Urinary bladder (tissue), 4 donors: ENCODE data around the gene IL17RC. TPM values are rescaled to one million over a fixed set of nuclear protein-coding genes. Genes with fewer than 3 reads are reported as not detected.

Source experiments
- DNase-seq: peaks from one replicate; pipeline ENCODE4 v3.0.0-alpha.2; 2015; ENCODE audit errors: extremely low spot score
- H3K27ac ChIP-seq: one replicate; pipeline ENCODE4 v1.5.1; 2013; ENCODE audit warnings: low read depth, mild to moderate bottlenecking, moderate library complexity
- H3K36me3 ChIP-seq: one replicate; pipeline ENCODE4 v1.6.1; 2013; ENCODE audit warnings: mild to moderate bottlenecking, moderate library complexity; ENCODE audit not compliant: insufficient read depth
- H3K4me1 ChIP-seq: one replicate; pipeline ENCODE4 v1.6.1; 2013; ENCODE audit warnings: mild to moderate bottlenecking, moderate library complexity; ENCODE audit not compliant: insufficient read depth
- H3K4me3 ChIP-seq: one replicate; pipeline ENCODE4 v1.5.1; 2013; ENCODE audit warnings: low read depth, low read length
- WGBS: extraction: QIAGEN DNeasy Blood & Tissue Kit; methylation state at CpG from one replicate; pipeline ENCODE4 v1.1.7; 2013; 5-methylcytosine and 5-hydroxymethylcytosine counted together
- polyA plus RNA-seq: library from polyadenylated mRNA; stranded (reverse); fragments of 200-250 nt; gene quantifications from one replicate; pipeline ENCODE4 v1.2.3, GENCODE V29; 2013
- total RNA-seq: library from RNA; depleted of rRNA; stranded (reverse); fragments of >200 nt; gene quantifications from one replicate; pipeline ENCODE4 v1.2.3, GENCODE V29; 2014
- donor health status: healthy with polysubstance abuse.
- donor health status: healthy.

IL17RC gene
- total and polyA plus RNA-seq, 2 donors, result 24.7 to 72.5 TPM

DNA sequence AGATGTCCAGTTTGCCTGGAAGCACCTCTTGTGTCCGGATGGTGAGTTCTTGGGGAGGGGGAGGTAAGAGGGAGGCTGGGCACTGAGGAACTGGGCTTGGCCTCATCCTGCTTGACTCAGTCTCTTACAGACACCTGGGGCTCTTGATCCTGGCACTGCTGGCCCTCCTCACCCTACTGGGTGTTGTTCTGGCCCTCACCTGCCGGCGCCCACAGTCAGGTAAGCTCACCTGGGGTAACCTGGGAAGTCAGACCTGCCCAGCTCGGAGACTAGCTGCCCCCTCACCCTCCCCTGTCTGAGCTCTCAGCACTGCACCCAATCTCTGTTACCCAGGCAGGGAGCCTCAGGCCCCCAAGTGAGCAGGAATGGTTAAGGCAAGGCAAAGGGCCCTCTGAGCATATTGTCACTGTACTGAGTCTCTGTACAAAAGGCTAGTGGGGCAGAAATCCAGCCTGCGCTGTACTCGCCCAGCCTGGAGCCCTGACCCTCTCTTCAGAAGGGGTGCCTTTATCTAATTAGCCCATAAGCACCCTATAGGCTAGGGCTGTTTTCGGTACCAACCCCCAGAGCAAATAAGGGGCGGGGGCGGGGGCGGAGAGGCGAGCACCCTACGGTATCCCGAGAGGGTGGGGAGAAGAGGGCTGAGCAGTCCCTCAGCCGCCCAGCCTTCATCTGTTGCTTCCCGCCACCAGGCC is 2.2 kb upstream of the IL17RC start:
- no peak for DNase-seq
- no peak overlapping the region for H3K27ac ChIP-seq
- WGBS, result 22% methylated on average over 15 of the region's 15 CpGs
- H3K4me1 ChIP-seq, result no peaks in the 10 kb centered on the region
- H3K4me3 ChIP-seq, result peak overlapping the region; percentile 55
- no peaks in the 10 kb centered on the region for H3K36me3 ChIP-seq

DNA sequence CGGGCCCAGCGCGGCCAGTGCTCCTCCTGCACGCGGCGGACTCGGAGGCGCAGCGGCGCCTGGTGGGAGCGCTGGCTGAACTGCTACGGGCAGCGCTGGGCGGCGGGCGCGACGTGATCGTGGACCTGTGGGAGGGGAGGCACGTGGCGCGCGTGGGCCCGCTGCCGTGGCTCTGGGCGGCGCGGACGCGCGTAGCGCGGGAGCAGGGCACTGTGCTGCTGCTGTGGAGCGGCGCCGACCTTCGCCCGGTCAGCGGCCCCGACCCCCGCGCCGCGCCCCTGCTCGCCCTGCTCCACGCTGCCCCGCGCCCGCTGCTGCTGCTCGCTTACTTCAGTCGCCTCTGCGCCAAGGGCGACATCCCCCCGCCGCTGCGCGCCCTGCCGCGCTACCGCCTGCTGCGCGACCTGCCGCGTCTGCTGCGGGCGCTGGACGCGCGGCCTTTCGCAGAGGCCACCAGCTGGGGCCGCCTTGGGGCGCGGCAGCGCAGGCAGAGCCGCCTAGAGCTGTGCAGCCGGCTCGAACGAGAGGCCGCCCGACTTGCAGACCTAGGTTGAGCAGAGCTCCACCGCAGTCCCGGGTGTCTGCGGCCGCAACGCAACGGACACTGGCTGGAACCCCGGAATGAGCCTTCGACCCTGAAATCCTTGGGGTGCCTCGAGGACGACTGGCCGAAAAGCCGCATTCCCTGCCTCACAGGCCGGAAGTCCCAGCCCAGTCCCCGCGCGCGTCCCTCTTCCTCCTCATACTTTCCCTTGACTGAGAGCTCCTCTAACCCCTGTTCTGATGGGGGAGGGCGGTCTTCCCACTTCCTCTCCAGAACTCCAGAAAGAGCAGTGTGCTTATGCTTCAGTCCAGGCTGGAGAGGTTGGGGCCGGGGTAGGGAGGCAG is 1.4 kb upstream of the IL17RC start:
- WGBS, result under 1% methylated on average over 99 of the region's 99 CpGs

DNA sequence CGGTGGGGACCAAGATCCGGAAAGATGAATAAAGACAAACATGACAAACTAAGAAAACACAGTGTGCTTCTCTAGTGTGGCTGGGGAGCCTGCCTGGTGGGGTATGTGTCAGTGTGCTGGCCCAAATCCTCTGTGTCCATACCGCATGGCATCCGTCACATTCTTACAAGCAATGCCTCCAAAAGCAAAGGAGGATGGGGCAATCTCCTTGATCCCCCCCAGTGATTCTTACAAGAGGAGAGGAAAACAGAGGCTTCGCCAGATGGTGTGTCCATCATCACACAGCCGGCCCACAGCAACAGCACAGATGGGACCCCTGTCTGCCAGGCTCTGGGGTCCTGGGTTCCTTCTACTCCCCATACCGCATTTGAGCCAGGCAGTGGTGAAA is 558 bp upstream of the IL17RC start:
- Histone ChIP-seq H3K27ac (peak overlapping the region; percentile 73), H3K36me3 (no peaks in the 10 kb centered on the region), H3K4me3 (peak overlapping the region; percentile 45), H3K4me1 (no peaks in the 10 kb centered on the region)
- no peak for DNase-seq
- 30% methylated on average over 7 of the region's 7 CpGs for WGBS

More for the DNA sequence above, 1.4 kb upstream of the IL17RC start:
- peak overlapping the region; percentile 55 for H3K4me3 ChIP-seq
- no peaks in the 10 kb centered on the region for H3K36me3 ChIP-seq
- H3K27ac ChIP-seq, result peak overlapping the region; percentile 76
- no peaks in the 10 kb centered on the region for H3K4me1 ChIP-seq
- DNase-seq, result no peak

DNA sequence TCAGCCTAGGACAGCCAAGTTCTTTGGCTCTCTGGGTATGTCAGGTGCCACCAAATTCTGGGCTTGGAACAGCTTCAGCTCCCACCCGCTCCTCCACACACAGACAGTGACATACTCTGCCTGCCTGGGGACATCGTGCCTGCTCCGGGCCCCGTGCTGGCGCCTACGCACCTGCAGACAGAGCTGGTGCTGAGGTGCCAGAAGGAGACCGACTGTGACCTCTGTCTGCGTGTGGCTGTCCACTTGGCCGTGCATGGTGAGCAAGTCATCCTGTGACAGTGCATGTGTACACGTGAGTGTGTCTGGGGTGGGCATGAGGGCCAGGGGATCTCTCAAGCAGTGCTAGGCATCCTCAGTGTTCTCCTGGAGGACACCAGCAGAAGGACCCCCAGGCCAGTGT is 922 bp downstream of the IL17RC start:
- no peak overlapping the region for H3K27ac ChIP-seq

DNA sequence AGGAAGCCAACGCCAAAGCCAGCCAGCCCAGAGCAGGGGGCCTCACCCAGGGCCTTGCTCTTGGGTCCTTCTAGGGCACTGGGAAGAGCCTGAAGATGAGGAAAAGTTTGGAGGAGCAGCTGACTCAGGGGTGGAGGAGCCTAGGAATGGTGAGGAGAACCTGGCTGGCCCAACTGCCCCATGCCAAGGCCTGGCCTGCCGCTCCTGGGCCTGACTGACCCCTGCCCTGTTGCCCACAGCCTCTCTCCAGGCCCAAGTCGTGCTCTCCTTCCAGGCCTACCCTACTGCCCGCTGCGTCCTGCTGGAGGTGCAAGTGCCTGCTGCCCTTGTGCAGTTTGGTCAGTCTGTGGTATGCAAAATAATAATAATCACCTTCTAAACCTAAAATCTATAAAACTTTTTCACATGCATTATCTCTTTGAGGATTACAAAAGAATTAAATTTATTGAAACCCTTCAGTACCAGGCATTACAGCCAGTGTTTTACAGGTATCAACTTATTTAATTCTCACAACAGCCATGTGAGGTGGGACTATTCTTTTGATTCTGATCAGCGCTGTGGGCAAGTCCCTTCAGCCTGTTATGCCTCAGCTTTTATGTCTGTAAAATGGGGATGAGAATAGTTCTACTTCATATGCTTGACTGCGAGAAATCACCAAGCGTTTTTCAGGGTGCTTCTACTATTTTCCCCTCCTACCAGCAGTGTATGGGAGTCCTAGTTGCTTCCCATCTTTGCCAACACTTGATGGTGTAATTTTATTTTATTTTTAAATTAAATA is 1.6 kb downstream of the IL17RC start:
- Histone ChIP-seq H3K4me3 (no peak overlapping the region), H3K27ac (no peak overlapping the region), H3K4me1 (no peaks in the 10 kb centered on the region), H3K36me3 (no peaks in the 10 kb centered on the region)
- no peak for DNase-seq
- 93% methylated on average over 8 of the region's 8 CpGs for WGBS

More for the DNA sequence above, 922 bp downstream of the IL17RC start:
- H3K4me1 ChIP-seq, result no peaks in the 10 kb centered on the region
- no peak for DNase-seq
- 76% methylated on average over 10 of the region's 10 CpGs for WGBS
- no peaks in the 10 kb centered on the region for H3K36me3 ChIP-seq
- H3K4me3 ChIP-seq, result no peak overlapping the region

DNA sequence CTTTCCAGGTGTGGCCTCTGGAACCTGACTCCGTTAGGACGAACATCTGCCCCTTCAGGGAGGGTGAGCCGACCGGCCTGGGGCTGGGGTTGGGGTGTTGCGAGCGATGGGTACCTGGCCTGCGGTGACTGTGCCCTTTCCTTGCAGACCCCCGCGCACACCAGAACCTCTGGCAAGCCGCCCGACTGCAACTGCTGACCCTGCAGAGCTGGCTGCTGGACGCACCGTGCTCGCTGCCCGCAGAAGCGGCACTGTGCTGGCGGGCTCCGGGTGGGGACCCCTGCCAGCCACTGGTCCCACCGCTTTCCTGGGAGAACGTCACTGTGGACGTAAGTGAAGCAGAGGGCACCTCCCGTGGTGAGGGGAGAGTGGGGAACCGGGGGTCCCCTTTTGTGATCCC is 11.3 kb downstream of the IL17RC start:
- Histone ChIP-seq H3K4me1 (no peaks in the 10 kb centered on the region), H3K27ac (no peak overlapping the region), H3K36me3 (peaks cover 4% of the 10 kb centered on the region), H3K4me3 (no peak overlapping the region)
- WGBS, result 95% methylated on average over 23 of the region's 23 CpGs
- no peak for DNase-seq

DNA sequence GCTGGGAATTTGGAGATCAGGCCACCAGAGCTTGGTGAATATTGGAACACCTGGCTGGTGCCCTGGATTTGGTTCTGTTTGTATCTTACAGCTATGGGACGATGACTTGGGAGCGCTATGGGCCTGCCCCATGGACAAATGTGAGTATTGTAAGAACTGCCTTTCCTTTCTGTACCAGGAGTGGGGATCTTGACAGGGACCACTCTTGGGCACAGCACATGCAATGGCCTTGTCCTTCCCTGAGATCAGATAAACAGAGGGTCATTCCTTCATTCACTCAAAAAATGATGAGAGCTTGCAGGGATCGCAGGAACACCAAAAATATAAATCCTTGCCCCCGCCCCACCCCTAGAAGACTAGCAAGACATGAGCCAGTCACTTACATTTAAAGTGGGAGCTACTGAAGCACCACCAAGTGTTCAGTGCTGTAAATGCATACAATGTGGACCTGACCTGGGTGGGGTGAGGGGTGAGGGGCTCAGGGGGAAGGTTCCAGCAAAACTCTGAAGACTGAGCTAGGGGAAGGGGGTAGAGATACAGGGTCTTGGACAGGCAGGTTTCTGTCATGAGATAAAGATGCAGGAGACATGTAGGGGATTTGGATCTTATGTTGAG is 14.0 kb downstream of the IL17RC start:
- no peak overlapping the region for H3K27ac ChIP-seq
- peaks cover 4% of the 10 kb centered on the region for H3K36me3 ChIP-seq
- DNase-seq, result no peak
- no peaks in the 10 kb centered on the region for H3K4me1 ChIP-seq
- no peak overlapping the region for H3K4me3 ChIP-seq
- WGBS, result 96% methylated on average over 4 of the region's 4 CpGs

DNA sequence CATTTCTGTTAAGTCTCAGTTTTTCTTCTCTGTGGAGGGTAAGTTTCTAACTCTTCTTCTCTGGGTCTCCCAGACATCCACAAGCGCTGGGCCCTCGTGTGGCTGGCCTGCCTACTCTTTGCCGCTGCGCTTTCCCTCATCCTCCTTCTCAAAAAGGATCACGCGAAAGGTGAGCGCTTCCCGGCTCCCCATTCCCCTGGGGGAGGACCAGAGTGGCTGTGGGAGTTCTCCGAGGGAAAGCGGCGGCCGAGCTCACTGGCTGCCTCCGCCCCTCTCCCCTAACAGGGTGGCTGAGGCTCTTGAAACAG is 15.6 kb downstream of the IL17RC start:
- DNase-seq, result no peak
- peaks cover 4% of the 10 kb centered on the region for H3K36me3 ChIP-seq
- H3K4me1 ChIP-seq, result no peaks in the 10 kb centered on the region
- WGBS, result 4% methylated on average over 13 of the region's 13 CpGs
- peak overlapping the region; percentile 56 for H3K4me3 ChIP-seq
- H3K27ac ChIP-seq, result peak overlapping the region; percentile 94

DNA sequence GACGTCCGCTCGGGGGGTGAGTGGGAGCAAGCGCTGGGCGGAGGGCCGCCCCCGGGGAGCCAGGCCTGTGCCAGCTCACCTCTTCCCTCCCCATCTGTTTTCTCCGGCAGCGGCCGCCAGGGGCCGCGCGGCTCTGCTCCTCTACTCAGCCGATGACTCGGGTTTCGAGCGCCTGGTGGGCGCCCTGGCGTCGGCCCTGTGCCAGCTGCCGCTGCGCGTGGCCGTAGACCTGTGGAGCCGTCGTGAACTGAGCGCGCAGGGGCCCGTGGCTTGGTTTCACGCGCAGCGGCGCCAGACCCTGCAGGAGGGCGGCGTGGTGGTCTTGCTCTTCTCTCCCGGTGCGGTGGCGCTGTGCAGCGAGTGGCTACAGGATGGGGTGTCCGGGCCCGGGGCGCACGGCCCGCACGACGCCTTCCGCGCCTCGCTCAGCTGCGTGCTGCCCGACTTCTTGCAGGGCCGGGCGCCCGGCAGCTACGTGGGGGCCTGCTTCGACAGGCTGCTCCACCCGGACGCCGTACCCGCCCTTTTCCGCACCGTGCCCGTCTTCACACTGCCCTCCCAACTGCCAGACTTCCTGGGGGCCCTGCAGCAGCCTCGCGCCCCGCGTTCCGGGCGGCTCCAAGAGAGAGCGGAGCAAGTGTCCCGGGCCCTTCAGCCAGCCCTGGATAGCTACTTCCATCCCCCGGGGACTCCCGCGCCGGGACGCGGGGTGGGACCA is 16.1 kb downstream of the IL17RC start:
- H3K27ac ChIP-seq, result peak overlapping the region; percentile 94
- peaks cover 4% of the 10 kb centered on the region for H3K36me3 ChIP-seq
- no peak for DNase-seq
- H3K4me3 ChIP-seq, result peak overlapping the region; percentile 56
- no peaks in the 10 kb centered on the region for H3K4me1 ChIP-seq
- WGBS, result under 1% methylated on average over 77 of the region's 77 CpGs

DNA sequence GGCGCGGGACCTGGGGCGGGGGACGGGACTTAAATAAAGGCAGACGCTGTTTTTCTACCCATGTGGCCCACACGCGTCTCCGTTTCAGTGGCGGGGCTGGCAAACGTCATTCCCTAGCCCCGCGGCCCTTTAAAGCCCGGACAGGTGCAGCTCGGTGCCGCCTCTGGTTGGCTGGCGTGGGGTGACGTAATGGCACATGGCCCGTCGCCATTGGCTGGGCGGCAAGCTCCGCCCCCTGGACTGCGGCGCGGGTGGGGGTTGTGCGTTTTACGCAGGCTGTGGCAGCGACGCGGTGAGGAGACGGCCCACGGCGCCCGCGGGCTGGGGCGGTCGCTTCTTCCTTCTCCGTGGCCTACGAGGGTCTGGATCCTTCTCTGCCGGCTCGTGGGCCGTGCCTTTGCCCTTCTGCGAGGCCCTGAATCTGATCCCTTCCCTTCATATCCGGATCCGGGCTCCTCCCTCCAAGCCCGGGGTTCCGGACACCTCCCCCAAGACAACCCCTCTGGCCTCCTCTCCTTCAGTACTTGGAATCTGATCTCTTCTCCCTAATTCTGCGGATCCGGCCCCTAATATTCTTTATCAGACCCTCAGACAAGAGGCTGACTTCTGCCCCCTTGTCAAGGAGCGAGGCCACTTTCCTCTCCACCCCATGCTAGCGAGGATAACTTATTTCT is 16.8 kb downstream of the IL17RC start, which contains the start of gene CRELD1:
CRELD1 (plus strand) TSS at position 274 of the 674 bp plus-strand sequence. CDS start 605 bp downstream, outside the sequence.
- Histone ChIP-seq H3K4me3 (peak within 1 kb of the TSS; percentile 71), H3K36me3 (peaks cover 4% of the 10 kb centered on the region), H3K27ac (peak within 1 kb of the TSS; percentile 95), H3K4me1 (no peaks in the 10 kb centered on the region)
- WGBS, result under 1% methylated on average over 50 of the region's 50 CpGs
- DNase-seq, result peak; percentile 72

DNA sequence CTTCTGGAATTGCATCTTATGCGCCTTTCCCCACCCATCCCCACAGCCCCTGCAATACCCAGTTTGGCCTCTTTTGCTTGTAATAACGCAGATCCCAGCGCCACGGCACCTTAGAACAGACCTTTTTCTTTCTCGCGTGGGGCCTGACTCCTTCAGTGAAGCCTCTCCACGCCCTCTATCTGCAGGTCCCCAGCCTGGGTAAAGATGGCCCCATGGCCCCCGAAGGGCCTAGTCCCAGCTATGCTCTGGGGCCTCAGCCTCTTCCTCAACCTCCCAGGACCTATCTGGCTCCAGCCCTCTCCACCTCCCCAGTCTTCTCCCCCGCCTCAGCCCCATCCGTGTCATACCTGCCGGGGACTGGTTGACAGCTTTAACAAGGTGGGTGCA is 17.3 kb downstream of the IL17RC start:
- peaks cover 4% of the 10 kb centered on the region for H3K36me3 ChIP-seq
- 15% methylated on average over 11 of the region's 11 CpGs for WGBS
- H3K4me3 ChIP-seq, result peak overlapping the region; percentile 71
- no peaks in the 10 kb centered on the region for H3K4me1 ChIP-seq
- no peak overlapping the region for H3K27ac ChIP-seq
- no peak for DNase-seq

DNA sequence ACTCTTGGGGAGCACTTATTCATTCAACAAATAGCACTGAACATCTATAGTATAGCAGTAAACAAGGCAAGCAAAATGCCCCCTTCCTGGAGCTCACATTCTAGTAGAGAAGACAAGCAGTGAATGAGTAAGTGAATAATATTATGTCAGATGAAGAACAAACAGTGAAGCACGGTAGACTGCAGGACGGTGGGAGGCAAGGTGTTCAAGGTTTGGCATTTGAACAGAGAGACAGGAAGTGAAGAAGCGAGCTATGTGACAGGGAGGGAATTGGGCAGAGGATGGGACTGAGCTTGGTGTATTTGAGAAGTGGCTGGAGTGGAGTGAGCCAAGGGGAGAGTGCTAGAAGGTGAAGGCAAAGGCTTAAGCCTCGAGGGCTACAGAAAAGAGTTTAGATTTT is 18.1 kb downstream of the IL17RC start:
- no peak for DNase-seq
- peaks cover under 1% of the 10 kb centered on the region for H3K36me3 ChIP-seq
- no peak overlapping the region for H3K4me3 ChIP-seq
- 67% methylated on average over 4 of the region's 4 CpGs for WGBS
- no peaks in the 10 kb centered on the region for H3K4me1 ChIP-seq
- no peak overlapping the region for H3K27ac ChIP-seq
